Lower lobe of right lung (tissue), 2 donors: ENCODE results near the gene MSL3B.

Experiments used
- ATAC-seq, 2 donors: fragments of 200-7000 bp; cut with Tn5 transposase; one replicate each; pipeline ENCODE4 v1.9.1; 2020 to 2022; ENCODE audit warnings: mild to moderate bottlenecking in 2 of 2, moderate library complexity in 2 of 2
- DNase-seq: peaks from one replicate; pipeline ENCODE4 v3.0.0-alpha.2; 2020
- H3K27ac ChIP-seq: fragments of 200-600 bp; one replicate; pipeline ENCODE4 v1.8.0; 2022
- H3K27me3 ChIP-seq: fragments of 200-600 bp; one replicate; pipeline ENCODE4 v1.8.0; 2022; ENCODE audit warnings: low read depth
- H3K36me3 ChIP-seq: fragments of 200-600 bp; one replicate; pipeline ENCODE4 v1.8.0; 2022; ENCODE audit warnings: mild to moderate bottlenecking
- H3K4me1 ChIP-seq: fragments of 200-600 bp; one replicate; pipeline ENCODE4 v1.8.0; 2022
- H3K4me3 ChIP-seq: fragments of 200-600 bp; one replicate; pipeline ENCODE4 v1.8.0; 2022; ENCODE audit warnings: mild to moderate bottlenecking
- H3K9me3 ChIP-seq: fragments of 200-600 bp; one replicate; pipeline ENCODE4 v1.8.0; 2022
- CTCF ChIP-seq: fragments of 200-600 bp; IDR thresholded peaks from one replicate; pipeline ENCODE4 v1.8.0; 2022; ENCODE audit warnings: antibody characterized with exemption, mild to moderate bottlenecking
- intact Hi-C: fragments of 100-400 bp; cut with DNase I; formaldehyde crosslinking; loops from one replicate; pipeline ENCODE4 v1.11.0; 2022
- donor health status: DM: no; HTN: yes; CAD: no; lungs with severe emphysema.

MSL3B gene

GRCh38 chr2:233853353-233853752 is 14.8 kb downstream of the MSL3B start:
- H3K4me1 ChIP-seq: peaks cover 15% of the 10 kb centered on the region
- ATAC-seq (no peak), DNase-seq (no peak)
- H3K27me3 ChIP-seq: no peaks in the 10 kb centered on the region
- H3K4me3 ChIP-seq: peak overlapping the region; percentile 74
- no peaks in the 10 kb centered on the region for H3K36me3 ChIP-seq
- H3K9me3 ChIP-seq: no peaks in the 10 kb centered on the region
- intact Hi-C loops: no loop called here
- TF ChIP-seq CTCF: no peak
- no peak overlapping the region for H3K27ac ChIP-seq

GRCh38 chr2:233852056-233852455 is 16.1 kb downstream of the MSL3B start:
- Histone ChIP-seq H3K36me3 (no peaks in the 10 kb centered on the region), H3K9me3 (no peaks in the 10 kb centered on the region), H3K4me1 (peaks cover 15% of the 10 kb centered on the region), H3K4me3 (no peak overlapping the region), H3K27me3 (no peaks in the 10 kb centered on the region), H3K27ac (no peak overlapping the region)
- no peak for ATAC-seq
- no peak for DNase-seq
- no peak for TF ChIP-seq CTCF
- intact Hi-C loops: no loop called here

GRCh38 chr2:233851169-233851568 is 17.0 kb downstream of the MSL3B start:
- Histone ChIP-seq H3K9me3 (no peaks in the 10 kb centered on the region), H3K27ac (no peak overlapping the region), H3K36me3 (no peaks in the 10 kb centered on the region), H3K27me3 (no peaks in the 10 kb centered on the region), H3K4me3 (no peak overlapping the region), H3K4me1 (peaks cover 15% of the 10 kb centered on the region)
- TF ChIP-seq CTCF: no peak
- DNase-seq (no peak), ATAC-seq (no peak)
- intact Hi-C loops: no loop called here

- no peaks in the 10 kb centered on the region for H3K36me3 ChIP-seq
- no peak overlapping the region for H3K27ac ChIP-seq
- H3K4me3 ChIP-seq: no peak overlapping the region
- no peaks in the 10 kb centered on the region for H3K27me3 ChIP-seq
- TF ChIP-seq CTCF: no peak
- ATAC-seq (no peak), DNase-seq (no peak)
- intact Hi-C loops: no loop called here
- H3K4me1 ChIP-seq: peaks cover 15% of the 10 kb centered on the region
- H3K9me3 ChIP-seq: no peaks in the 10 kb centered on the region
Measured at GRCh38 chr2:233850745-233851144, 17.4 kb downstream of the MSL3B start.

GRCh38 chr2:233849607-233850271 is 18.4 kb downstream of the MSL3B start:
- peaks cover 10% of the 10 kb centered on the region for H3K4me1 ChIP-seq
- H3K27ac ChIP-seq: no peak overlapping the region
- DNase-seq (no peak), ATAC-seq (no peak)
- intact Hi-C loops: no loop called here
- H3K36me3 ChIP-seq: no peaks in the 10 kb centered on the region
- no peak overlapping the region for H3K4me3 ChIP-seq
- TF ChIP-seq CTCF: no peak
- H3K9me3 ChIP-seq: no peaks in the 10 kb centered on the region
- no peaks in the 10 kb centered on the region for H3K27me3 ChIP-seq
